K562 (cell line): ENCODE measurements around the gene BEST2. TPM values are rescaled to one million over a fixed set of nuclear protein-coding genes. Genes with fewer than 3 reads are reported as not detected.
A peak's percentile ranks its signal among the peaks of the same experiment; 100 is the strongest.

Experiments used
- ARID3B ChIP-seq: fragments of 250-450 bp; sonication (Bioruptor Pico); IDR thresholded peaks from 2 replicates; pipeline ENCODE4 v1.4.0; 2020; ENCODE audit warnings: borderline replicate concordance
- ASH1L ChIP-seq: fragments of 450-650 bp; IDR thresholded peaks from 2 replicates; pipeline ENCODE4 v1.6.1; 2018; ENCODE audit warnings: borderline replicate concordance, mild to moderate bottlenecking, low read depth; ENCODE audit not compliant: partially characterized antibody
- CHCHD3 ChIP-seq: fragments of 250-450 bp; sonication (Bioruptor Pico); IDR thresholded peaks from 2 replicates; pipeline ENCODE4 v2.1.2; 2022; ENCODE audit warnings: mild to moderate bottlenecking
- CREM ChIP-seq: IDR thresholded peaks from 2 replicates; pipeline ENCODE4 v1.6.1; 2014; ENCODE audit warnings: antibody characterized with exemption, low read depth
- HDAC3 ChIP-seq: fragments of 450-650 bp; IDR thresholded peaks from 2 replicates; pipeline ENCODE4 v1.6.1; 2018; ENCODE audit warnings: borderline replicate concordance, mild to moderate bottlenecking, moderate library complexity; ENCODE audit not compliant: partially characterized antibody
- HINFP ChIP-seq: fragments of 450-650 bp; conservative IDR thresholded peaks from 2 replicates; pipeline ENCODE4 v1.6.1; 2016; ENCODE audit warnings: missing genetic modification characterization, low read depth, mild to moderate bottlenecking, control low read depth, missing compliant biosample characterization
- JUNB ChIP-seq: fragments of 450-650 bp; formaldehyde crosslinking; conservative IDR thresholded peaks from 2 replicates; pipeline ENCODE4 v1.4.0; 2020; ENCODE audit warnings: mild to moderate bottlenecking
- MIER1 ChIP-seq: fragments of 450-650 bp; IDR thresholded peaks from 2 replicates; pipeline ENCODE4 v1.6.1; 2016; ENCODE audit warnings: antibody characterized with exemption, mild to moderate bottlenecking, low read depth
- NCOA2 ChIP-seq, 2 experiments: fragments of 450-650 bp; IDR thresholded peaks; 2 replicates each; pipeline ENCODE4 v1.6.1; 2018; ENCODE audit warnings: mild to moderate bottlenecking in 2 of 2, moderate library complexity in 1 of 2; ENCODE audit not compliant: partially characterized antibody in 2 of 2
- POLR2A ChIP-seq: fragments of 450-650 bp; conservative IDR thresholded peaks from 2 replicates; pipeline ENCODE4 v1.6.1; 2016
- PREB ChIP-seq: sonication (generic); formaldehyde crosslinking; IDR thresholded peaks from 2 replicates; pipeline ENCODE4 v1.8.1; 2023; ENCODE audit warnings: mild to moderate bottlenecking, missing genetic modification reagents
- RBBP5 ChIP-seq: fragments of 200-600 bp; sonication (generic); IDR thresholded peaks from 2 replicates; pipeline ENCODE4 v1.6.1; 2012; ENCODE audit warnings: borderline replicate concordance, mild to moderate bottlenecking, low read length, control low read depth, inconsistent platforms; ENCODE audit not compliant: insufficient read depth, poor library complexity, severe bottlenecking
- RBM17 ChIP-seq: fragments of 200-400 bp; formaldehyde crosslinking; IDR thresholded peaks from 2 replicates; pipeline ENCODE4 v1.6.1; 2017; ENCODE audit warnings: low read depth, mild to moderate bottlenecking, low read length, borderline replicate concordance
- TFAM ChIP-seq: fragments of 250-450 bp; sonication (Bioruptor Pico); conservative IDR thresholded peaks from 2 replicates; pipeline ENCODE4 v1.5.0; 2021; ENCODE audit warnings: mild to moderate bottlenecking, moderate library complexity
- ZBTB7A ChIP-seq: IDR thresholded peaks from 2 replicates; pipeline ENCODE4 v1.6.1; 2011; ENCODE audit warnings: low read depth, mild to moderate bottlenecking, low read length, moderate library complexity, borderline replicate concordance; ENCODE audit not compliant: control insufficient read depth
- ZEB2 ChIP-seq: fragments of 450-650 bp; IDR thresholded peaks from 2 replicates; pipeline ENCODE4 v1.6.1; 2016
- ZFP30 ChIP-seq: fragments of 250-450 bp; sonication (Bioruptor Pico); IDR thresholded peaks from 2 replicates; pipeline ENCODE4 v1.8.0; 2022; ENCODE audit warnings: moderate library complexity, mild to moderate bottlenecking, inconsistent platforms, borderline replicate concordance
- ZNF24 ChIP-seq: fragments of 450-650 bp; IDR thresholded peaks from 2 replicates; pipeline ENCODE4 v1.6.1; 2016
- ZNF511 ChIP-seq: sonication (generic); formaldehyde crosslinking; IDR thresholded peaks from 2 replicates; pipeline ENCODE4 v1.8.0; 2022; ENCODE audit warnings: mild to moderate bottlenecking, missing genetic modification reagents
- ZNF644 ChIP-seq: fragments of 200-800 bp; sonication (Bioruptor generic); IDR thresholded peaks from 2 replicates; pipeline ENCODE4 v1.6.1; 2016; ENCODE audit warnings: low read depth, missing genetic modification characterization, missing compliant biosample characterization
- ZNF699 ChIP-seq: fragments of 250-450 bp; sonication (Bioruptor Pico); IDR thresholded peaks from 2 replicates; pipeline ENCODE4 v1.8.0; 2021; ENCODE audit warnings: mild to moderate bottlenecking, moderate library complexity; ENCODE audit not compliant: insufficient replicate concordance
- ZNF79 ChIP-seq: fragments of 250-450 bp; sonication (Bioruptor Pico); IDR thresholded peaks from 2 replicates; pipeline ENCODE4 v1.4.0; 2020; ENCODE audit warnings: low read depth, mild to moderate bottlenecking, moderate library complexity
- polyA plus RNA-seq, 8 experiments: library from polyadenylated mRNA; depleted of rRNA in 4 of 8; stranded (reverse) in 5 of 8; unstranded in 3 of 8; fragments of >200 nt; fragmentation: Nextera tagmentation in 2 of 8; fragmentation: Illumina TruSeq in 1 of 8; extraction: Ambion mirVana in 2 of 8; extraction: Trizol in 1 of 8; gene quantifications; 2 replicates each; pipeline versions ENCODE4 v1.2.1 to v1.2.3, GENCODE V29; 2011 to 2014; ENCODE audit warnings: inconsistent platforms in 1 of 8, missing spikeins in 1 of 8
- total RNA-seq, 7 experiments: library from RNA; depleted of rRNA in 6 of 7; stranded (reverse); fragments of >200 nt in 6 of 7; fragmentation: Illumina TruSeq in 2 of 7; extraction: Trizol in 2 of 7; gene quantifications; 2 replicates each; pipeline versions ENCODE4 v1.2.1 to v1.2.3, GENCODE V29; 2011 to 2021; ENCODE audit warnings: low replicate concordance in 1 of 7

BEST2 gene
- total and polyA plus RNA-seq, 9 of the 15 experiments (the other 6 are each of a cell fraction or from before 2014, with no cell fraction given), result not detected

- TF ChIP-seq HINFP (tag) (no peak), CHCHD3 (CRISPR knock-in tag) (no peak), TFAM (CRISPR knock-in tag) (no peak), RBM17 (no peak), CREM (peak; percentile 38), ZNF511 (CRISPR knock-in tag) (0 out of 2 replicates have a peak, but pooled peaks have one; percentile 29), HDAC3 (no peak), PREB (CRISPR knock-in tag) (peak; percentile 83; the same call in 1 of the 2 replicates), ASH1L (no peak), NCOA2 (IDR thresholded peaks at IDR 0.05; ENCODE audit: partially characterized antibody in 2 of 2) (no peak), RBBP5 (no peak), ZEB2 (no peak), ARID3B (CRISPR knock-in tag) (no peak), ZFP30 (CRISPR knock-in tag) (no peak), JUNB (no peak), POLR2A (0 out of 2 replicates have a peak, but pooled peaks have one; percentile 30), ZNF79 (CRISPR knock-in tag) (no peak), ZNF24 (no peak), MIER1 (no peak), ZBTB7A (peak; percentile 63; the same call in 1 of the 2 replicates), ZNF699 (CRISPR knock-in tag) (no peak), ZNF644 (tag) (no peak)
Observed at GRCh38 chr19:12796146-12797071, 44.8 kb downstream of the BEST2 start (continued).
